ENCODE results near the gene CDH23. TPM values are rescaled to one million over a fixed set of nuclear protein-coding genes. Genes with fewer than 3 reads are reported as not detected.
A peak's percentile ranks its signal among the peaks of the same experiment; 100 is the strongest.

Gene CDH23
- polyA plus RNA-seq, 2 of the 4 experiments (the other 2 are of a cell fraction), result 1.1 to 2.3 TPM

- Histone ChIP-seq H3K4me3 (no peak overlapping the region), H3K4me2 (no peak overlapping the region), H3K27ac (no peak overlapping the region), H3K4me1 (no peaks in the 10 kb centered on the region), H3K9me3 (no peaks in the 10 kb centered on the region)
- TF ChIP-seq ELK1 (IDR thresholded peaks at IDR 0.05; ENCODE audit: low read depth, low read length), result peak; percentile 84; the same call in 1 of the 2 replicates
- no peak for TF ChIP-seq SMC3 (IDR thresholded peaks at IDR 0.05)
- ATAC-seq (no peak), DNase-seq (ENCODE audit: low read depth in 1 of 2, low spot score in 1 of 2) (no peak), FAIRE-seq (no peak)
- POLR2A ChIA-PET, result no interaction called here
- CTCF ChIA-PET, result interaction anchor here (0.7 to 2.4 kb wide), 8 partner anchors 12 to 372 kb away, joined by 3 to 8 read pairs (median 4); no protein-coding TSS in a partner anchor
- 70% methylated on average over 10 of the region's 10 CpGs for WGBS (ENCODE audit: missing lambda C conversion rate)
Measured at GRCh38 chr10:71531485-71532446, 135.0 kb downstream of the CDH23 start.

- ChIA-PET CTCF (interaction anchor here (0.6 to 2.4 kb wide), 3 partner anchors 13 to 211 kb away, joined by 4 to 8 read pairs (median 4); no protein-coding TSS in a partner anchor), POLR2A (no interaction called here)
- no peak overlapping the region for H3K4me3 ChIP-seq
- no peak for FAIRE-seq
- H3K4me2 ChIP-seq, result no peak overlapping the region
- TF ChIP-seq NPAS2 (CRISPR knock-in tag; IDR thresholded peaks at IDR 0.05; ENCODE audit: borderline replicate concordance), result no peak
- no peak for TF ChIP-seq CTCF (IDR thresholded peaks at IDR 0.05)
- no peak for TF ChIP-seq CHD4 (IDR thresholded peaks at IDR 0.05; ENCODE audit: borderline replicate concordance)
- TF ChIP-seq ZNF302 (CRISPR knock-in tag; IDR thresholded peaks at IDR 0.05), result no peak
- no peak for TF ChIP-seq CEBPB (IDR thresholded peaks at IDR 0.05)
- TF ChIP-seq MAZ (IDR thresholded peaks at IDR 0.05; ENCODE audit: borderline replicate concordance, low read depth, low read length), result no peak
- TF ChIP-seq NR3C1 (IDR thresholded peaks at IDR 0.05), result no peak
- TF ChIP-seq MYC (IDR thresholded peaks at IDR 0.05; ENCODE audit: borderline replicate concordance, low read length), result no peak
- TF ChIP-seq MAX (IDR thresholded peaks at IDR 0.05), result no peak
- no peak for TF ChIP-seq MAFK (IDR thresholded peaks at IDR 0.05; ENCODE audit: partially characterized antibody)
- TF ChIP-seq ZSCAN20 (CRISPR knock-in tag; IDR thresholded peaks at IDR 0.05), result no peak
- TF ChIP-seq EHMT2 (IDR thresholded peaks at IDR 0.05; ENCODE audit: low read depth), result no peak
- no peak for TF ChIP-seq RFX5 (IDR thresholded peaks at IDR 0.05)
- no peak for TF ChIP-seq FOSL2 (IDR thresholded peaks at IDR 0.05)
- TF ChIP-seq FOSL2 (CRISPR knock-in tag; IDR thresholded peaks at IDR 0.05), result no peak
- TF ChIP-seq HMGXB4 (CRISPR knock-in tag; IDR thresholded peaks at IDR 0.05; ENCODE audit: borderline replicate concordance), result no peak
- TF ChIP-seq PBX3 (IDR thresholded peaks at IDR 0.05), result no peak
- TF ChIP-seq TFCP2L1 (CRISPR knock-in tag; IDR thresholded peaks at IDR 0.05), result no peak
- no peak for TF ChIP-seq RAD21 (conservative IDR thresholded peaks at IDR 0.05 in 1 of 2, IDR thresholded peaks at IDR 0.05 in 1 of 2)
- ATAC-seq, result no peak
- H3K9me3 ChIP-seq, result no peaks in the 10 kb centered on the region
- no peak overlapping the region for H3K27ac ChIP-seq
- 68% methylated on average over 11 of the region's 11 CpGs for WGBS (ENCODE audit: missing lambda C conversion rate)
- DNase-seq (ENCODE audit: low read depth in 1 of 2, low spot score in 1 of 2), result no peak
- no peaks in the 10 kb centered on the region for H3K4me1 ChIP-seq
Measured at GRCh38 chr10:71532878-71533277, 136.2 kb downstream of the CDH23 start.

All from A549 (cell line).